GM18505 (cell line): Measurements from ENCODE around the gene MIGA2.

ENCODE experiments used
- ATAC-seq: cut with Tn5 transposase; IDR thresholded peaks from one replicate; pipeline ENCODE4 v1.9.1; 2021; ENCODE audit not compliant: unreplicated experiment
- POLR2A ChIP-seq: IDR thresholded peaks from 4 replicates; pipeline ENCODE4 v1.6.1; 2011; ENCODE audit warnings: borderline replicate concordance; ENCODE audit not compliant: insufficient read depth, insufficient read length; ENCODE audit errors: extremely low read depth

The MIGA2 gene

DNA sequence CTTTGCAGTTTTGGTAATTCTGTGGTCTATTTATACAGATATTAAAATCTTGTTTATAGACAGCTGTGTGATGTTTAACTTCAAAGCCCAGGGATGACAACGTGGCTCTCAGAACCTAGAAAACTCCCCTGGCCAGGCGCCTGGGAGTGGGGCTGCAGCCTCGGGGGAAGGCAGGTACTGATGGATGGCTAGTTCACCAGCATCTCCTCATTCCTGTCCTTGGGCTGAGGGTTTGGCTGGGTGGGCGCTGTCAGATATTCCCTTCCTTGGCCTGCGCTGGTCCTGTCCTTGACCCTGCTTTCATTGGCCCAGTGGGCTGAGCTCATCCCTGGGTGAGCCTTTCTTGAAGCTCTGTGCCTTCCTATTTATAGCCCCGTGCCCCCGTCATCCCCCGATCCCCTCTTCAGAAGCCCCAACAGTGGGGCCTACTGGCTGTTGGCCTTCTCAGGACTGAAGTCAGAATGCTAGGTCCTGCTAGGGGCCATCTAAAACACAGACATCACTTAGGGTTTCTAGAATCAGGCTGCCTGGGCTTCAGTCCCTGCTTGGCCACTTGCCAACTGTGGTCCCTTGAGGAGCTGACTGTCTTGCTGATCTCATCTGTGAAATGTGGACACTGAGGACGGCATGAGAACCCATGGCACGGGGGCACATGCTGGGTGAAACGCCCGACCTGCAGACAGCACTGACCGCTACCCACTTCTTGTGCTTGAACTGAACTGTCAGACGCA, 29.2 kb upstream of the MIGA2 start:
- no peak for TF ChIP-seq POLR2A
- no peak for ATAC-seq

DNA sequence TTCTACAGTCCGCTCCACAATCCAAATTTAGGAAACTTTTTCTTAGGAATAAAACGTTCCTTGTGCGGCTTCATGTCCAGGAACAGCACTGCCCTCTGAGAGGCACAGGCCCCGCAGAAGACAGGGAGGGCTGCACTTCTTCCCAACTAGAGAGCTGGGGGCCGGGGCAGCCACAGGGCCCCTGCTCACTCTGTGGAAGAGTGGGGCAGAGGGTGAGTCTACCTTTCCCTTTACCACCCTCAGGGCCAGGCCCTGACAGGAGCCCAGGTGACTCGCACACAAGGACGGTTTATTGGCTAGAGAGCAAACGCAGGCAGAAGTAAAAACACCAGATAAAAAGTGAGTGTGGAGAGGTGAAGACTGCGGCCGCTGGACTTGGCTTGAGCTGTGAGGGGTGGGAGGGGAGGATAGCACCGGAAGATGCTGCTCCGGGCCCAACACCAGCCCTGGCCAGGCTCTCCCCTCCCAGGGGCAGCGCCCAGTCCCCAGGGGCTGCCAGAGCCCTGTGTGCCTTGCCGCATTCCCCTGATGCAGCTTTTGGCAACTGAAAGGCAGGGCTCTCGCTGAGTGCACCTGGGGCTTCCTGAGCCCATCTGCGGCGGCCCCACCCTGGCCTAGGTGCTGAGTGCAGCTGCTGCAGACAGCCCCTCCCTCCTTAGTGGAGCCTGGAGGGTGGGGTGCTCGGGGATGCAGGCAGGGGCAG, 28.5 kb upstream of the MIGA2 start:
- no peak for ATAC-seq
- no peak for TF ChIP-seq POLR2A

DNA sequence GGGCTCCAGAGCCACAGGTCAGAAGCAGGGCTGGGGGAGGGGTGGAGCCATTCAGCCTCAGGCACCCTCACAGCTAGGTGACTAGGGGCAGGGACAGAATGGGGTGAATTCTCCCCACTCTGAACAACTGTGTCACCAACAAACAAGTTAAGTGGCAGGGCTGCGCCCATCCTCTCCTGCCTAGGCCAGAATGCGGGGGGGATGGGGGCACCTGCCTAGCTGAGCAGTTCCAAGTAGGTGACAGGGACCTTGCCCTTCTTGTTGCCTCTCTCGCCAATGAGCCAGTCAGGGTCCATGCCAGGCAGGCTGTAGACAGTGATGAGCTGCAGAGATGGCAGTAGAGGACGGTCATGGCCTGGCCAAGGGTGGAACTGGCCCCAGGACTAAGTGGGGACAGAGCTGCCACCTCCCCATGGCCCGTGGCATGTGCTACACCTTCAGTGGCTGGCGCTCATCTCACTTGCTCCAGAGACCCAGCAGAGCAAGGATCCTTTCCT, 27.9 kb upstream of the MIGA2 start:
- no peak for TF ChIP-seq POLR2A
- no peak for ATAC-seq

DNA sequence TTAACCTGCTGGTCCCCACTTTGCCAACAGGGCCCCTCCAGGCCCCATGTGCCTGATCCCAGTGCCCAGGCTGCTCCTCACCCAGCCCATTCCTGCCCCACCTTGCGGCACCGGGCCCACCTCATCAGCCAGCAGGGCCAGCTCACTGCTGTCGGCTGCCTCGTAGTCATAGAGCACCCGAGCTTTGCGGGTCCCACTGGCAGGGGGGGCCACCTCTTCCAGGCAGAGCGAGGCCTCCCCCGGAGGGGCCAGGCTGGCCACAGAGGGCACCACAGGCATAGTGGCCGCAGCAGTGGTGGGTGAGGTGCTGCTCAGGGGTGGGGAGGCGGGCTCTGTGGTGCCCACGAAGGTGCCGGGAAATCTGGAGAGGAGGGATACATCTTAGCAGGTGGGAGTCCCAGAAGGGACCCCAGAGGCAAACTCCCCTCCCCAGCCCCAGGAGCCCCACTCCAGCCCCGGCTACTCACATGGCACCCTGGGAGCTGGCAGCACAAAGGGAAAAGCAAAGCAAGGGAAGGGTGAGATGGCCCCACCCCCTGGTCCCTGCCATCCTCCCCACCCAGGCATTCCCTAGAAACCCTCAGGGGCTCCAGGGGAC, 27.3 kb upstream of the MIGA2 start:
- TF ChIP-seq POLR2A = no peak
- ATAC-seq = no peak

DNA sequence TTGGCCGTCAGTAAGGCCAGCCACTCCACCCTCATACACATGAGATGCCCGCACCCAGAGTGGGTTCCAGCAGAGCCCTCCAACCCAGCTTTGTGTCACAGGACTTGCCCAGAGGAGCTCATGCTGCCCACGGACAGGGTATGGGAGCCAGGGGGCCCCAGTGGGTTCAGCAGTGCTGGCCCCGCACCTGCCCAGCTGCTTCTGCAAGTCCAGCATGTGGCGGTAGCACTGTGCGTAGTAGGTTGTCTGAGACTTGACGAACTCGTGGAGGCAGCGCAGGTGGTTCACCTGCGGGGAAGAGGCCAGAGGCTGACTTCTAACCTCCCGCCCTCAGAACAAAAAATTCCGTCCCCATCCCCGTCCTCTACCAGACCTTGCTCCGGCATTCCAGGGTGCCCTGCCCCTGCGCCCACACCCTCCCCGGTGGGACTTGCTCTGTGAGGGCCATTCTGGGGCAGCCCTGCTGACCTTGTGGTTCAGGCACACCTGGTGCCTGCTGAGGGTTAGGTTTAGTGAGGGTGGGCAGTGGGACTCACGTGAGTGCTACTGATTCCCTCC, 26.8 kb upstream of the MIGA2 start:
- TF ChIP-seq POLR2A = no peak
- no peak for ATAC-seq

DNA sequence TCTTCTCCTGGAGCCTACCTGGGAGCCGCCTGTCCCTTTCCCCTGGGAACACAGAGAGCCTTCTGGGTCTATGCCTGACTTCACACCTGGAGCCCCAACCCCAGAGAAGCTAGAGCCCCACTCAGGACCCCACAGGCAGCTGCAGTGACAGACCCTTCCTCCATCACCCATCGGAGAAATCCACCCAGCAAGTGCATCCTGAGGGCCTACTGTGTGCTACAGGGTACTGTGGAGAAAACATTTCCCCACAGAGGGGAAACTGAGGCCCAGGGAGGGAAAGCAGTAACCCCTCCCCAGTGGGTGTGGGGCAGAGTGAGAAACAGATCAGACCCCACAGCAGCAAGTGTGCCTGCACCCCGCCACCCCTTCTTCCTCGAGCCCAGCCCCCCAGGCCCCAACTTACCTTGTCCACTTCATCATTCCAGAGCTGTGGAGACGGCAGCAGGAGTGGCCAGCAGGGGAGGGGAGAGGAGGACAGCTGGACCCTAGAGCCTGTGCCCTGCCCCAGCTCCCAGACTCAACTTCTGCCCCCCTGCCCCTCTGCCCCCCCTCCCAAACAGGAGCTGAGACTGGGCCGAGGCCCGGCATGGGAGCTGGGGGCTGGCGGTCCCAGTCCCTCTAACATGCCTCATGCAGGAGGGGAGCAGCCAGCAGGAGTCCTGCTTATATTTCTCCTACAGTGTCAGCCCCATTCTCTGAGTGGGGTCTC, 26.0 kb upstream of the MIGA2 start:
- no peak for TF ChIP-seq POLR2A
- ATAC-seq = no peak

DNA sequence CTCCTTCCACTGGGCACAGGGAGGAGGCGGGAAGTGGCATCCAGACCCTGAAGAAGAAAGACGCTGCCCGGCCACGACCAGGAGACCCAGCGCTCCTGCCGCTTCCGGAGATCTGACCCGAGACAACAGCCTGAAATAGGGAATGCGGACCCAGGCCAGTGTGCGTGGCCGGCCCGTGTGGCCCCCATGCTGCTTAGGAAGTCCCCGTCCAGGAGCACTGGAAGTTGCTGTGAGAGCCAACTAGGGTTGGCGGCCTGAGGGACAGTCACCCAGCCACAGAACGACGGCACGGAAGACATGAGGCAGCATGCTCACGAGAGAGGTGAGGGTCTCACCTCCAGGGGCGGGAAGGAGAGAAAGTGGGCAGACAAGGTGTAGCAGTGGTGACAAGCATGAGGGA, 25.3 kb upstream of the MIGA2 start:
- ATAC-seq = no peak
- TF ChIP-seq POLR2A = no peak

DNA sequence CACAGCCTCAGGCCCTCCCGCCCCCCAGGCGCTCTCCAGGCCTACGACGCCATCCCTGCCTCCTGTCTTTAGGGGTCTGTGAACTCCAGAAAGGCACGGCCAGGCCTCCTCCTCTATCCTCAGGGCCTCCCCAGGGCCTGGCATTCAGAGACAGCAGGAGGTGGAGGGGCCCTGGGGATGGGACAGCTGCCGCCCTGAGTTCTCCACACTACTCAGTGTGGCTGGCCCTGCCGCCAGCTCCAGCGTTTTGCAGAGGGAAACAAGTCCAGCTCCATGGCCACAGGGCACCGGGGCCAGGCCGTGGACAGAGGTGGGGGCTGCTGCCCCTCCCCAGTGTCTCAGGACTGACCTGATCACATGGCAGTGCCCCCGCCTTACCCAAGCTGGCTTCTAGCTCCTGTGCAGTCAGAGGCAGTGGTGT, 24.7 kb upstream of the MIGA2 start:
- TF ChIP-seq POLR2A = no peak
- no peak for ATAC-seq

DNA sequence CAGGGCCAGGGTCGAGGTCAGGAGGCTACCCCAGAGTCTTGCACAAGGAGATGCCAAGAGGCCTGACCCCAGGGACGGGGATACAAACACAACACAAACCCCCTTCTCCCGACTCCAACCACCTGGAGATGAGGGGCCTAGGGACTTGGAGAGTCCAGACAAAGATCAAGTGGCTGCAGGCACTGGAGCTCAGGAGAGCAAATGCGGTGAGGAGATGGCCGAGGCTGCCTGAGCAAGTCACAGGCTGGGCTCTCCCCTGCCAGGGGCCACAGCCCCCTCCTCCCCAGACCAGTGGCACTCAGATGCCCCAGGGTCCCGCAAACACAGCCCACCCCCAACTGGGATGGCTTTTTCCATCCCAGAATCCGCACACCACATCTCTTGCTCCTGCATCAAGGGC, 24.1 kb upstream of the MIGA2 start:
- ATAC-seq = no peak
- TF ChIP-seq POLR2A = no peak

DNA sequence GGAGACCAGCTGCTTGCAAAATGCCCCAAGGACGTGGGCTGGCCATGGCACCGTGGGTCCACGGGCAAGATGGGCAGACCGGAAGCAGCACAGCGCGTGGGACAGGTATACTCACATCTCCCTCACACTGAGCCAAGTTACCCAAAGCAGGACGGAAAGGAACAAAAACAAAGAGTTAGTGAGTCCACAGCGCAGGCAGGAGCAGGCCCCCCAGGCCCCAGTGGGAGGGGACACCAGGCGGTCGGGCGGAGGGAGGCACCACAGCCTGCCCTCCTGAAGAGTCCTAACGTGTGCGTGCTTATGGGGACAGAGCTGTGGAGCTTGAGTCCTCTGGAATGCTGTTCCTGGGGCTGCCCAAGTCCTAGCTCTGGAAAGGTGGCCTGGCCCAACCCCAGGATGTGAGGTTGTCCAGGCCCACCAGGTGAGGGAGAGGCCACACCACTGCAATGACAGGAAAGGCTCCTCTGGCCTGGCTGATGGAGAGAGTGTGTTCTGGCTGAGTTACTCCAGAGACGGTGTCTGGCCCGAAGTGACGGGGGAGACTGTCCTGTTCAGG, 23.5 kb upstream of the MIGA2 start:
- TF ChIP-seq POLR2A = no peak
- ATAC-seq = no peak

DNA sequence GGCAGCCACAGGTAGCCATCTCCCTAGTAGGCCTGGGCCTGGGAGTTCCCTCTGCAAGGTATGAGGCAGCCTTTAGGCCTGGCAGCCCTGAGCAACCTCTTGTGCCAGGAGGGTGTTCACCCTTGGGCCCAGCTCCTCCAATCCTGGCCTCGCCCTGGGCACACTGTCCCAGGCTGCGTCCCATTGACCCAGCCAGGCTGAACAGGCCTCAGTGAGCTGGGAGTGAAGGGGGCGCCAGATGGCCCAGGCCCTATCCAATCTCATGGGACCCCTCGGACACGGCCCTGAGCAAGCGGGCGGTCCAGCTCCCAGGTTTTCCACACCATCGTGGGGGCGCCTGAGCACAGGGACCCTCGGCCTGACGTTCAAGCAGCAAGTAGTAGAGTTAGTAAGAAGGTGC, 22.8 kb upstream of the MIGA2 start:
- TF ChIP-seq POLR2A = no peak
- ATAC-seq = no peak

DNA sequence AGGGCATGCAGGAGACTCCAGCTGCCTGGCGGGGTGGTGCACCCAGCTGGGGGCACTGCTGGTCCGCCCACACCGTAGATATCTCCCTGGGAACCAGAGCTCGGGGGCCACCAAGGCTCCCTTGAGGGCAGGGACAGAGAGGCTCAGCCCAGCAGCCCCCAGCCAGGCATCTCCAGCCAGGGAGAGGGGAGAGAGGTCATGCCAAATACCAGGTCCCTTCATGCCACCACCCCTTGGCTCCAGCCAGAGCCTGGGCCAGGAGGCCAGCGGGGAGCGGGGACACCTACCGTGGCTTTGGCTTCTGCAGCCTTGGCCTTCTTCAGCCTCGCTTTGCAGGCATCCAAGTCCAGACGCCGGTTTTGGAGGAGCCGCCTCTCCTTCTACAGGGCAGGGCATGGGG, 22.3 kb upstream of the MIGA2 start:
- no peak for TF ChIP-seq POLR2A
- no peak for ATAC-seq

DNA sequence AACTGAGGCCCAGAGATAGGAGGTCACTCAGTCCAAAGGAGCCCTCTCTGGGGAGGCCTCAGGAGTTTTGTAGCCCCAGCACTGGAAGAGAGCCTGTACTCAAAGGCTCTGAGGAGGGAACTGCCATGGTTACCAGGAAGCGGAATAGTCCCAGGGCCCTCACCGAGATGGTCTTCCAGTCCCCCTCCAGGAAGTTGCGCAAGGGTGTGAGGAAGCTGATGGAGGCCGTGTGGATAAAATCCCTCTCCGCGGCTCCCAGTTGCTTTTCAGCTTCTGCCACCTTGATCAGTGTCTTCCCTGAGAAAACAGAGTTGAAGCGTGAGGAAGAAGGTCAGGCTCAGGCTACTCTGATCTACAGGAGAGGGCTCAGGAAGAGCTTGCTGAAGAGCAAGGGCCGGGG, 21.8 kb upstream of the MIGA2 start:
- no peak for ATAC-seq
- no peak for TF ChIP-seq POLR2A
